GM12892 (cell line): ENCODE data around the gene NYAP2.

Experiments
- POLR2A ChIP-seq: IDR thresholded peaks from 2 replicates; pipeline ENCODE4 v1.6.1; 2011; ENCODE audit warnings: low read depth, low read length, control low read depth
- POLR2AphosphoS5 ChIP-seq: IDR thresholded peaks from 2 replicates; pipeline ENCODE4 v1.6.1; 2011; ENCODE audit warnings: low read depth, low read length, control low read depth

DNA sequence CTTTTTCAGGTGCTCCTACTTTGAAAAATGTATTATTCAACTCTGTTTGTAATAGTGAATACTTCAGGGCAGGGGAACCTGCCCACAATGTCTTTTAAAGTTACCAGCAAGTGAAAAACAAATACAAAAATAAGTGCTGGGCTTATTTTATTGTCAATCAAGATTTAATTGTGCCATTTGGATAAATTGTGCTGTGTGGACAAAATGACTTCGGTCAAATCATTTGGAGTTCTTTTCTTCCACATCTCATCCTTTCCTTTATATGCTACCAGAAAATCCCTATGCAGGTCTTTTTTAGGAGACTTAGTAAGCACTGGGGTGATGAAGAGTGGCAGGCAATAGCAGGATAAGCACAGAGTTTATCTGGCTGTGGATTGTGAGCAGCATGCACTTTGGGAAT lies 63.9 kb downstream of the NYAP2 start:
- TF ChIP-seq POLR2A (no peak), POLR2AphosphoS5 (no peak)
